Uterus (tissue), 4 donors: ENCODE measurements around the gene RASSF1. TPM values are rescaled to one million over a fixed set of nuclear protein-coding genes. Genes with fewer than 3 reads are reported as not detected.

Source experiments
- DNase-seq, 2 donors: peaks; one replicate each; pipeline ENCODE4 v3.0.0-alpha.2; 2019 to 2020
- H3K27ac ChIP-seq, 2 donors: fragments of 200-600 bp; sonication (generic); 1 replicate in 1 of 2; 2 replicates in 1 of 2; pipeline ENCODE4 v1.5.1; 2016 to 2018
- H3K27me3 ChIP-seq, 2 donors: fragments of 200-600 bp; sonication (generic); one replicate each; pipeline ENCODE4 v1.5.1; 2018 to 2019; ENCODE audit warnings: control low read depth in 1 of 2
- H3K36me3 ChIP-seq, 2 donors: fragments of 200-600 bp; sonication (generic); one replicate each; pipeline ENCODE4 v1.5.1; 2019; ENCODE audit warnings: control low read depth in 1 of 2
- H3K4me1 ChIP-seq, 2 donors: fragments of 200-600 bp; sonication (generic); one replicate each; pipeline ENCODE4 v1.5.1; 2018 to 2019; ENCODE audit warnings: control low read depth in 1 of 2
- H3K4me3 ChIP-seq, 2 donors: fragments of 200-600 bp; sonication (generic); 1 replicate in 1 of 2; 2 replicates in 1 of 2; pipeline ENCODE4 v1.5.1; 2018 to 2019; ENCODE audit warnings: mild to moderate bottlenecking in 1 of 2
- H3K9me3 ChIP-seq, 2 donors: fragments of 200-600 bp; sonication (generic); one replicate each; pipeline ENCODE4 v1.5.1; 2019; ENCODE audit warnings: control low read depth in 1 of 2
- CTCF ChIP-seq, 4 experiments: fragments of 200-600 bp in 2 of 4; fragments of 450-650 bp in 2 of 4; sonication (generic) in 2 of 4; IDR thresholded peaks; one replicate each; pipeline ENCODE4 v1.5.1; 2016 to 2019; ENCODE audit warnings: antibody characterized with exemption in 4 of 4, mild to moderate bottlenecking in 2 of 4, moderate library complexity in 1 of 4
- POLR2A ChIP-seq, 2 donors: fragments of 450-650 bp; IDR thresholded peaks; one replicate each; pipeline ENCODE4 v1.6.1; 2016; ENCODE audit warnings: antibody characterized with exemption in 2 of 2, mild to moderate bottlenecking in 1 of 2, moderate library complexity in 1 of 2
- intact Hi-C: fragments of 100-400 bp; cut with DNase I; formaldehyde crosslinking; loops from one replicate; pipeline ENCODE4 v1.15.1; 2023; ENCODE audit warnings: low total_unique reads
- total RNA-seq, 4 donors: library from RNA; depleted of rRNA in 3 of 4; stranded (reverse); fragments of >200 nt in 3 of 4; gene quantifications; one replicate each; pipeline versions ENCODE4 v1.1.0 to v1.2.4, GENCODE V29; 2014 to 2023
- donor health status: DM: yes; HTN: yes; CAD: no.

Gene RASSF1
- total RNA-seq, 4 donors from 2014 or later: 42.1 to 114 (median 44.6) TPM

GRCh38 chr3:50319894-50320625 is 20.6 kb downstream of the RASSF1 start:
- Histone ChIP-seq H3K27me3 (no peaks in the 10 kb centered on the region), H3K4me1 (peaks cover 0 to 32% of the 10 kb centered on the region in 2 donors), H3K4me3 (peak overlapping the region; percentile 71 to 83), H3K36me3 (no peaks in the 10 kb centered on the region), H3K9me3 (no peaks in the 10 kb centered on the region), H3K27ac (peak overlapping the region; percentile 95 to 96)
- TF ChIP-seq POLR2A (IDR thresholded peaks at IDR 0.05): no peak
- no peak for TF ChIP-seq CTCF (IDR thresholded peaks at IDR 0.05)
- peak in 1 of 2 donors; percentile 31 for DNase-seq
- intact Hi-C loops: no loop called here

- no peaks in the 10 kb centered on the region for H3K36me3 ChIP-seq
- H3K27ac ChIP-seq: peak overlapping the region in 1 of 2 donors; percentile 95
Measured at GRCh38 chr3:50319181-50319893, 21.3 kb downstream of the RASSF1 start.

GRCh38 chr3:50318615-50319014 is 22.0 kb downstream of the RASSF1 start:
- H3K9me3 ChIP-seq: no peaks in the 10 kb centered on the region
- H3K27me3 ChIP-seq: no peaks in the 10 kb centered on the region
- no peaks in the 10 kb centered on the region for H3K36me3 ChIP-seq
- no peak for TF ChIP-seq CTCF (IDR thresholded peaks at IDR 0.05)
- no peak for TF ChIP-seq POLR2A (IDR thresholded peaks at IDR 0.05)
- no peak overlapping the region for H3K4me3 ChIP-seq
- no peak for DNase-seq
- peaks cover 0 to 32% of the 10 kb centered on the region in 2 donors for H3K4me1 ChIP-seq
- intact Hi-C loops: no loop called here
- H3K27ac ChIP-seq: peak overlapping the region in 1 of 2 donors; percentile 95

More at GRCh38 chr3:50319181-50319893, 21.3 kb downstream of the RASSF1 start:
- intact Hi-C loops: no loop called here
- DNase-seq: no peak
- Histone ChIP-seq H3K4me1 (peaks cover 0 to 32% of the 10 kb centered on the region in 2 donors), H3K4me3 (peak overlapping the region in 1 of 2 donors; percentile 83), H3K27me3 (no peaks in the 10 kb centered on the region), H3K9me3 (no peaks in the 10 kb centered on the region)
- TF ChIP-seq CTCF (IDR thresholded peaks at IDR 0.05) (no peak), POLR2A (IDR thresholded peaks at IDR 0.05) (no peak)

GRCh38 chr3:50318163-50318562 is 22.5 kb downstream of the RASSF1 start:
- Histone ChIP-seq H3K9me3 (no peaks in the 10 kb centered on the region), H3K27ac (peak overlapping the region in 1 of 2 donors; percentile 43), H3K4me1 (peaks cover 0 to 32% of the 10 kb centered on the region in 2 donors), H3K27me3 (no peaks in the 10 kb centered on the region), H3K36me3 (no peaks in the 10 kb centered on the region), H3K4me3 (no peak overlapping the region)
- TF ChIP-seq CTCF (IDR thresholded peaks at IDR 0.05): no peak
- no peak for TF ChIP-seq POLR2A (IDR thresholded peaks at IDR 0.05)
- intact Hi-C loops: no loop called here
- DNase-seq: no peak

GRCh38 chr3:50317300-50317699 is 23.3 kb downstream of the RASSF1 start:
- Histone ChIP-seq H3K27me3 (no peaks in the 10 kb centered on the region), H3K27ac (peak overlapping the region; percentile 43), H3K36me3 (no peaks in the 10 kb centered on the region), H3K4me1 (peaks cover 0 to 28% of the 10 kb centered on the region in 2 donors), H3K9me3 (no peaks in the 10 kb centered on the region), H3K4me3 (no peak overlapping the region)
- DNase-seq: no peak
- TF ChIP-seq POLR2A (IDR thresholded peaks at IDR 0.05): no peak
- TF ChIP-seq CTCF (IDR thresholded peaks at IDR 0.05): no peak
- intact Hi-C loops: no loop called here
